K562 treated with DMSO at 1 percent for 12 hours (cell line): ENCODE data around the gene GH1. TPM values are rescaled to one million over a fixed set of nuclear protein-coding genes. Genes with fewer than 3 reads are reported as not detected.

Source experiments
- total RNA-seq: library from RNA; unstranded; fragments of 300-600 nt; gene quantifications from 2 replicates; pipeline ENCODE4 v1.2.3, GENCODE V29; 2022; ENCODE audit not compliant: insufficient read depth

GH1 gene
- not detected in 2 replicates for total RNA-seq

GRCh38 chr17:63918789-63919305 lies at the start of gene GH1:
TSS of gene GH1 (minus strand) at chr17:63918839. CDS start at chr17:63918776, 63 bp downstream.

DNA sequence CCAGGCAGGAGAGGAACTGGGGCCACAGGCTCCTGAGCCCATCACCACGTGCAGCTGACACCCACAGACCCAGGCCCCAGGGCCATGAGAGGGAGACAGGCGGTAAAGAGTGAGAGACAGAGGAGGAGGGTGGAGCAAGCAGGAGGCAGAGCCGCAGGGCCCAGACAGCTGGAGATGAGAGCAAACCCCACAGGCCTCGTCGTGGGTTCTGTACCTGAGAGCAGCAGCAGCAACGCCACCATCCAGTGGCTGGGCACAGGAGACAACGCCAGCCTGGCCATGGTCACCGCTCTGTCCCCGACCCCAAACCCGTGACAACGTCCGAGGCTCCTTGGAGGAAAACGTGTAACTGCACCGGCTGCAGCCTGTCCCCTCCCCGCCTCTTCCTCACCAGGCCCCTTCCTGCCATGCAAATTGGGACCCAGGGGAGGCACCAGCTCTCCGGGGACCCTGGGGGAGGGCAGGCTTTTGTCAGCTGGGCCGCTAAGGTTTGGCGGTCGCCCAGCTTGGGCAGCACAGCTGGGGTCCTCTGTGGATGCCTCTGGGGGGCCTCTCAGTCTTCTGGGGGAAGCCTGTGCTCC lies 13.4 kb upstream of the GH1 start, which contains the start of gene CD79B:
Gene CD79B (minus strand): TSS at position 351 of the 581 bp plus-strand sequence. CDS start 70 bp downstream, at position 281.

DNA sequence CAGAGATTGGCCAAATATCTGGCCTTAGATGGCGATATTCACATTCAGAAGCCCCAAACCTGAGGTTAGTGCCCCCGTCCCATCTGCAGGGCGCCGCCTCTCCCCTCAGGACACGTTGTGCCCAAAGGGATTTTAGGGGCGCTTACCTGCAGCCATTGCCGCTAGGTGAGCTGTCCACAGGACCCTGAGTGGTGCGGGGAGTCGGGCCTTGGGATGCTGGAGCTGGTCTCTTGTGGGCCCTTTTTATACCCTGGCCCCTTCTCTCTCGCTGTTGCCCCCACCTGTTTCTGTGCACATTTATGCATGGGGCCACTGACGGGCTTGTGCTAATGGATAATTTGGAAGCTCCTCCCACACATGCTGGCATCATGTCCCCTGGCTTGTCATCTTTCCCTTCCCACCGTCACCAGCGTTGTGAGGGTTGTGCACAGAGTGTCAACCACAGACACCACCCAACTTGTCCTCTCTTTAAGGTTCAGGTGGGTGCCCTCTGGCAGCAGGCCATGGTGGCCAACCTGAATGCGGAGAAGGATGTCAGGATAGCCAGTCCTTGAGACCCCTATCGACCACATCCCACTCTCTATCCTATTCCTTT lies 7.5 kb downstream of the GH1 start, which contains the start of gene CSHL1:
Gene CSHL1 (minus strand): TSS at position 218 of the 595 bp plus-strand sequence. CDS start 62 bp downstream, at position 156.

DNA sequence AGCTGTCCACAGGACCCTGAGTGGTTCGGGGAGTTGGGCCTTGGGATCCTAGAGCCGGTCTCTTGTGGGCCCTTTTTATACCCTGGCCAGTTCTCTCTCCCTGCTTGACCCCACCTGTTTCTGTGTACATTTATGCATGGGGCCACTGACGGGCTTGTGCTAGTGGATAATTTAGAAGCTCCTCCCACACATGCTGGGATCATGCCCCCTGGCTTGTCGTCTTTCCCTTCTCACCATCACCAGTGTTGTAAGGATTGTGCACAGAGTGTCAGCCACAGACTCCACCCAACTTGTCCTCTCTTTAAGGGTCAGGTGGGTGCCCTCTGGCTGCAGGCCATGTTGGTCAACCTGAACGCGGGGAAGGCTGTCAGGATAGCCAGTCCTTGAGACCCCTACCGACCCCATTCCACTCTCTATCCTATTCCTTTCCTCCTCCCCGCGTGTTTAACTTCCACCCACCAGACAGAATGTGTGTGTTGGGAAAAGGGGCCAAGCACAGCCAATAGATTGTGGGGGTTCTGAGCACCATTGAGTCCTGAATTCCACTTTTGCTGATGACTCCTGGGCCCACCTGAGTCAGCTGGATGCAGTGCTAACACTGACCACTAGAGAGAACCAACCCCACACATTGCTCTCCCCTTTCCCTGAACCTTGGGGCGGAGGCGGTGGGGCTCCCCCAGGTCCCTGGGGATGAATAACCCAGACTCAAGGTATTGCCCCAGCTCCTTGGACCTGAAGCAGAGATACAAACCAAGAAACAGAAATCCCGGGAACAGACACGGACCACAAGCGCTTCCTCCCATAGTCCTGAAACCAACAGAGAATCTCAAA lies 21.9 kb downstream of the GH1 start, which contains the start of gene CSH1:
Gene CSH1 (minus strand): TSS at position 51 of the 831 bp plus-strand sequence. CDS start 63 bp downstream, outside the sequence.

DNA sequence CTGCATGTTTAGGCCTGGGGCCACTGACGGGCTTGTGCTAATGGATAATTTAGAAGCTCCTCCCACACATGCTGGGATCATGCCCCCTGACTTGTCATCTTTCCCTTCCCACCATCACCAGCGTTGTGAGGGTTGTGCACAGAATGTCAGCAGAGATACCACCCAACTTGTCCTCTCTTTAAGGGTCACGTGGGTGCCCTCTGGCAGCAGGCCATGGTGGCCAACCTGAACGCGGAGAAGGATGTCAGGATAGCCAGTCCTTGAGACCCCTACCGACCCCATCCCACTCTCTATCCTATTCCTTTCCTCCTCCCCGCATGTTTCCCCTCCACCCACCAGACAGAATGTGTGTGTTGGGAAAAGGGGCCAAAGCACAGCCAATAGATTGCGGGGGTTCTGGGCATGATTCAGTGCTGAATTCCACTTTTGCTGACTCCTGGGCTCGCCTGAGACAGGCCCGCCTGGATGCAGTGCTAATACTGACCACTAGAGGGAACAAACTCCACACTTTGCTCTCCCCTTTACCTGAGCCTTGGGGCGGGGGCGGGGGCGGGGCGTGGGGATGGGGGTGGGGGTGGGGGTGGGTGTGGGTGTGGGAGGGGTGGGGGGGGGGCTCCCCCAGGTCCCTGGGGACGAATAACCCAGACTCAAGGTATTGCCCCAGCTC lies 36.6 kb downstream of the GH1 start, which contains the start of gene GH2:
Gene GH2 (minus strand): TSS at position 10 of the 667 bp plus-strand sequence. CDS start 143 bp downstream, outside the sequence.

GRCh38 chr17:63873577-63873976 lies 45.1 kb downstream of the GH1 start, which contains the start of gene CSH2:
TSS of gene CSH2 (minus strand) at chr17:63873677. CDS start at chr17:63873614, 63 bp downstream.

Other genes starting within 250 kb of the GH1 start
- gene LIMD2, start 218.7 kb downstream of the GH1 start, total RNA-seq: 3.1 and 3.3 TPM in 2 replicates
- 24.8 and 42.2 TPM in 2 replicates for gene STRADA, start 177.0 kb downstream of the GH1 start, total RNA-seq
- 29.2 and 72.5 TPM in 2 replicates for gene CCDC47, start 145.2 kb downstream of the GH1 start, total RNA-seq
- 21.4 and 68.9 TPM in 2 replicates for gene DDX42, start 144.7 kb downstream of the GH1 start, total RNA-seq
- 136 and 182 TPM in 2 replicates for gene PSMC5, start 91.4 kb downstream of the GH1 start, total RNA-seq
- gene FTSJ3, start 91.2 kb downstream of the GH1 start, total RNA-seq: 16.3 and 27.0 TPM in 2 replicates
- gene SMARCD2, start 76.2 kb downstream of the GH1 start, total RNA-seq: 58.2 and 91.2 TPM in 2 replicates
- 0.41 TPM in 1 of 2 replicates, not detected in the other for gene CSH2, start 45.2 kb downstream of the GH1 start, total RNA-seq
- not detected in 2 replicates for gene GH2, start 36.9 kb downstream of the GH1 start, total RNA-seq
- not detected in 2 replicates for gene CSH1, start 22.3 kb downstream of the GH1 start, total RNA-seq
- not detected in 2 replicates for gene CSHL1, start 7.6 kb downstream of the GH1 start, total RNA-seq
- gene CD79B, start 13.5 kb upstream of the GH1 start, total RNA-seq: not detected in 2 replicates
- 0.22 and 0.44 TPM in 2 replicates for gene SCN4A, start 54.1 kb upstream of the GH1 start, total RNA-seq
- 0.81 and 3.2 TPM in 2 replicates for gene PRR29, start 79.5 kb upstream of the GH1 start, total RNA-seq
- 40.6 and 54.9 TPM in 2 replicates for gene ICAM2, start 101.8 kb upstream of the GH1 start, total RNA-seq
- gene ERN1, start 211.3 kb upstream of the GH1 start, total RNA-seq: 7.9 and 18.9 TPM in 2 replicates